Stimulated activated CD8-positive, alpha-beta memory T cell treated with anti-CD3 and anti-CD28 coated beads, Interleukin-15, amount 100 ng/mL, for 24 hours (primary cell): ENCODE measurements around the gene MINDY4.

Experiments used
- DNase-seq: peaks from one replicate; pipeline ENCODE4 v3.0.0-alpha.2; 2020; ENCODE audit warnings: low read depth

The MINDY4 gene

GRCh38 chr7:30931929-30932540, 160.8 kb downstream of the MINDY4 start:
- DNase-seq, result no peak

GRCh38 chr7:30932562-30932961, 161.3 kb downstream of the MINDY4 start:
- no peak for DNase-seq

- DNase-seq, result no peak
Observed at GRCh38 chr7:30933124-30933974, 162.1 kb downstream of the MINDY4 start.

GRCh38 chr7:30934225-30934624, 163.0 kb downstream of the MINDY4 start:
- DNase-seq, result no peak

- DNase-seq, result no peak
Observed at GRCh38 chr7:30934732-30935568, 163.7 kb downstream of the MINDY4 start.

- DNase-seq, result no peak
Observed at GRCh38 chr7:30935569-30935877, 164.3 kb downstream of the MINDY4 start.

GRCh38 chr7:30936650-30937245, 165.5 kb downstream of the MINDY4 start:
- DNase-seq, result no peak

GRCh38 chr7:30937416-30937815, 166.2 kb downstream of the MINDY4 start:
- DNase-seq, result no peak

GRCh38 chr7:30938435-30939316, 167.5 kb downstream of the MINDY4 start:
- DNase-seq, result peak; percentile 50

GRCh38 chr7:30941582-30942323, 170.5 kb downstream of the MINDY4 start:
- DNase-seq, result no peak
